Measurements from ENCODE around the gene MS4A4A.
"Not testable (repeated sequence)": the region's sequence is repeated elsewhere in the genome, so short reads cannot be mapped to it uniquely, and the experiment has no call there.

MS4A4A gene

DNA sequence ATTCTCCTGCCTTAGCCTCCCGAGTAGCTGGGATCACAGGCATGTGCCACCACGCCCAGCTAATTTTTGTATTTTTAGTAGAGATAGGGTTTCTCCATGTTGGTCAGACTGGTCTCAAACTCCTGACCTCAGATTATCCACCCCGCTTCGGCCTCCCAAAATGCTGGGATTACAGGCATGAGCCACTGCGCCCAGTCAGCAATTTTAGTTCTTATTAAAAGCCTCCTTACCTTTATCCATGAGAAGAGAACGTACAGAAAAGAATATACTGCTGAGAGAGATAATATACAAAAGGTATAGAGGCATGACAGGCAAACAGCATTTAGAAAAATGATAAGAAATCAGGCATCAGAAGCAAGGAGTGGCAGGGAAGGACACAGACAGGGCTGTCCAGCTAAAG, 21.4 kb downstream of the MS4A4A start:
- not testable (repeated sequence) for DNase-seq (ENCODE audit: low spot score)

DNA sequence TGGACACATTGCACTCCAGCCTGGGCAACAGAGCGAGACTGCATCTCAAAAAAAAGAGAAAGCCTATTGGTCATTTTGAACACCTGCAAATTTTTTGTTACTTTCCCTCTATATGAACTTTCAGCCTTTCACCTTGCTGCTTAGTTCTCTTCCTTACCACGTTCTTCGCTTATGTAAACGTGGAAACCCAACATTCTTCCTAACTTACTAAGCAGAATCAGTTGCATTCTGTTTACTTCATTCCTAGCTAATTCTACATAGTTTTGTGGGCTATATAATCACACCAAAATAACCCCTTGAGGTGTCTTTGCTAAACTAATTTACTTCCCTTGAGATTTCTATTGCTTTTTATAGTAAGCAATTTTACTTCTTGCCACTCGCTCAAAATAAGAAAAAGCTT, 23.2 kb downstream of the MS4A4A start:
- DNase-seq (ENCODE audit: low spot score) = no peak

DNA sequence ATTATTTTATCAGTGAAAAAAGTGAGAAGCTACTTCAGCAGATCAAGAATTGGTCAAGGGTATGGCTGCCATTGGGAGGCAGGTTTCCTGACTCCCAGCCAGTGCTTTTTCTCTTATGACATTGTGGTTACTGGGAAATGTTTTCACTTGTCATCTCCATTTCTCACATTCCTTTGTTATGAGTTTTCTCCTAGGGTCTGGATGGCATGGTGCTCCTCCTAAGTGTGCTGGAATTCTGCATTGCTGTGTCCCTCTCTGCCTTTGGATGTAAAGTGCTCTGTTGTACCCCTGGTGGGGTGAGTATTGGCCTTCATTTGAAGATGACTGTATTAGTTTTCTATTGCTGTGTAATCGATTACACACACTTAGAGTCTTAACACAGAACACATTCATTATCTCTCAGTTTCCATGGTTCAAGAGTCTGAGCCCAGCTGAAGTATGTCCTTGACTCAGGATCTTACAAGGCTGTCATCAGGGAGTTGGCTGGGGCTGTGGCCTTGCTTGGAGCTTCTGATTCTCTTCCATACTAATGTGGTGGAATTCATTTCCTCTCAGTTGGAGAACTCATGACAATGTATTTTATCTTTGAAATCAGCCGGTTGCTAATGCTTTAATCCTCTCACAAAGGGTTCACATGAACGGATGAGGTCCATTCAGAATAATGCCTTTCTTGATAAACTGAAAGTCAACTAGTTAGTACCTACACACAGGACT, 25.6 kb downstream of the MS4A4A start:
- DNase-seq (ENCODE audit: low spot score) = no peak

DNA sequence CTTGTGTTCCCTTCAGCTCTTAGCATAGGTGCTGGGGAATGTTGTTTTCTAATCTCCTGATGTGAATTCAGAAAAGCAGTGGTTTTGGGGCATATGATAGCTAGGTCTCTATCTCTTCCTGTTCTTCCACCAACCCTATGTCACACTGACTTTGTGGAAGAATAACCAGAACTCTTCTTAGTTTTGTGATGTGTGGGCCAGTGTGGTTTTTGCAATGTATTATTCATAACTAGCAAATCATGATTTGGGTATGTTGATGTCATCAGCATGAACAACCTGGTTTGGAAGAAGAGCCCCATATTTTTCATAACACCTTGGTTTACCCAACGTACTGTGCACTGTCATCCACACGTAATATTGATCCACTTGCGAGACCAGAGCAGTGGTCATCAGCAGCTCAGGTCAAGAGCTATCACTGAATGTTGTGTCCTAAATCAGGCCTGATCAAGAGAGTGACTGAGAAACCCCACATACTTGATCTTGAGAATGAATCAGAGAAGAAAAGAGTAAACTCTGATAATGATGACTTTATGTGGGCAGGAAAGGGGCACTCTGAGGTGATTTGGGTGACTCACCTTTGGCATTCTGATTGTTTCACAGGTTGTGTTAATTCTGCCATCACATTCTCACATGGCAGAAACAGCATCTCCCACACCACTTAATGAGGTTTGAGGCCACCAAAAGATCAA, 27.2 kb downstream of the MS4A4A start:
- DNase-seq (ENCODE audit: low spot score) = no peak

DNA sequence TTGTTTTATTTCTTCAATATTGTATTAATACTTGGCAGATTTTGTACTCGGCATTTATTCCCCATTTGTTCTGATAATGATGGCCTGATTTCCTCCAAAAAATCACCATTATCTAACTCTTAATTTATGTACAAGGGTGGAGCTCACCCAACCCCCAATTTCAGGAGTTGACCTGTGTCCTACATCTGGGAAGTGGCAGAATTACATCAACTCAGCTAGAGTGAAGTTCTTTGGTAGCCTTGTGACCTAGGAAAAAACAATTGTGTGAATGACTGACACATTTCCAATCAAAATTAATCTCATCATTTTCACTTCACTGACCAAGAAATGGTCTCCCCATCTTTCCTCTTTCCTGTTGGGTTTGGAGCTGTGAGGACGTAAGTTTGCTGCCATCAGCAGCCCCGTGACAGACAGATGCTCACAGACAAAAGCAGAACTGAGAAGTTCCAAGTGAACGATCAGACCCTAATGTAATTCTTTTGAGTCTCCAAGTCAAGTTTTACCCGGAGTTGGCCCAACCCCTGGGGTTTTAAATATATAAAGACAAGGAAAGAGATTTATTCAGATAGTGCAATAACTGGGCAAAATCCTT, 30.0 kb downstream of the MS4A4A start:
- no peak for DNase-seq (ENCODE audit: low spot score)

DNA sequence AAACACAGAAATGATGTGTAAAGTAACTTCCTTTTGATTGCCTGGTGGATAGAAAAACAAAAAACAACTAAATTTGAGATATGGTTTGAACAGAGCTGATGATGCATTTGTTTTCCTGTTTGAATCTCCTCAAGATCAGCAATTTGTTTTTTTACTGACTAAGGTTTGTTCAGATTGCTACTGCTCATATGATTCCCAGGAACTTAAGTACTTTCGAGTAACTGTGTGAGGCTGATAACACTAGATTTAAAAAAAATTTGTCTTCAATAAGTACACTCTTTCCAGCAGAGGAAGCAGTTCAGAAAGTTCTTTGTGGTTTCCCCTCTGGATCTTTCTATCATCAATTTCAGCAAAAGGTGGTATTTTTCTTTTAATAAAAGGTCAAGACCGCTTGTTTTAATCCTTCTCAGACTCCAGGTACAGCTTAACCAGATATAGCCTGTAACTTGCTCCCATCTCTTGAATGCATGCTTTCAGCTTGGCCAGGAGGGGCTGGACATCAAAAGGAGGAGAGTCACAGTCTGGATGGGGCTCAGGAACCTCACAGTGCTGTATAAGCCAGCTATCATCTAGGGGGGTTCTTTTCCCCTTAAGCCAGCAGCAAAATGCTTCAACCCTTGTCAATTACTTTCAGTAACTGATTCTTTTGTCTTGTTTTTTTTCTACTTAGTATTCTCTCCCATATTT, 34.3 kb downstream of the MS4A4A start:
- DNase-seq (ENCODE audit: low spot score) = no peak

DNA sequence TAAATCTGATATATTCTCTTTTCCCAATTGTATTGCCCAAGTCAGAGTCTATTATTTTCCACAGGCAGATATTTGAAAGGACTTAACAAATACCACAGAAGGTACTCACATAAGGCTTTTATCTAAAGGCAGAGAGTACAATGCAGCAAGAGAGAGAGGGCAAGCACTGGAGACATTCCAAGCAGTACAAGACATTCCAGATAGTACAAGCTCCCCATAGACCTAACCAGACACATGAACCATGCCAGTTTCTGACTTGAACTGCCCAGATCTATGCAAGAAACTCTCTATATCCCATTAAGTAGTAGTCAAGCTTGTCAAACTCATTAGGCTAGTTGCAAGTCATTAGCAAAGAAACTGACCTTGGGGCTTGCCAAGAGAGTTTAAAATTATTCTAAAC, 35.4 kb downstream of the MS4A4A start:
- no peak for DNase-seq (ENCODE audit: low spot score)

DNA sequence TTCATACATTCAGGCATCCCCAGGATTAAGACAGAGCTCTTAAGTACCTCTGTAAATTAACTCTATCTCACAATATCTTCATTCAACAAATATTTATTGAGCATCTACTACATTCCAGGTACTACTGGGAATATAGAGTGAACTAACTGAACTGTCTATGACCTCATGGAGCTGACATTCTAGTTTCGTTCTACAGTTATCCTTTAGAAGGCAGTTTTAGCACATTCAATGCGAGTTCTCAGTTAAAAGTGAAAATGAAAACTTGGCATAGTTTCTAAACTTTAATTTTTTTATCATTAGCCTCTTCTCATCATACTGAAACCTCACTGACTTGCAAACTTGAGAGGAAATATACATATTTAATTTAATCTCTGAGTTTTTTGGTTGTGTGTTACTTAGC, 35.9 kb downstream of the MS4A4A start:
- DNase-seq (ENCODE audit: low spot score) = no peak

DNA sequence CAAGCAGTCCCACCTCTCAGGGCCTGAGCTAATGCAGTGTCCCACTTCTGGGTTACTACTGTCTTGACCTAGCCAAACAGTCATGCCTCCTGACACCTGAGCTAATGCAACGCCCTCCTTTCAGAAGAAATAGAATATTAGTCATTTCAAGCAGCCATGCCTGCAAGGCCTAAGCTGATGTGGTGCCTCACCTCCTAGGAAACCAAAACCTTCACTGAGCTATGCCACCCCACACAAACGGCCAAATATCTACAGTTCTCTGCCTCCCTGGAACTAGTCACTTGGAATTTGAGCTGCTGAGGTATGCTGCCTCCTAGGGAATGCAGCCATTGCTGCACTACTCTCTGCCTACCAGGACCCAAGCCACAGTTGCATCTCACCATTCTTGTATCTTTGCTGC, 38.3 kb downstream of the MS4A4A start:
- DNase-seq (ENCODE audit: low spot score) = no peak

DNA sequence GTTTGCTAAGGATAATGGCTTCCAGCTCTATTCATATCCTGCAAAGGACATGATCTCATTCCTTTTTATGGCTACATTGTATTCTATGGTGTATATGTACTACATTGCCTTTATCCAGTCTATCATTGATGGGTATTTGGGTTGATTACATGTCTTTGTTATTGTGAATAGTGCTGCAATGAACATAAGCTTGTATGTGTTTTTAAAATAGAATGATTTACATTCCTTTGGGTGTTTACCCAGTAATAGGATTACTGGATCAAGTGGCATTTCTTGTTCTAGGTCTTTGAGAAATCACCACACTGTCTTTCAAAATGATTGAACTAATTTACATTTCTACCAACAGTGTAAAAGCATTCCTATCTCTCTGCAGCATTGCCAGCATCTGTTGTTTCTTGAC, 40.6 kb downstream of the MS4A4A start:
- no peak for DNase-seq (ENCODE audit: low spot score)

DNA sequence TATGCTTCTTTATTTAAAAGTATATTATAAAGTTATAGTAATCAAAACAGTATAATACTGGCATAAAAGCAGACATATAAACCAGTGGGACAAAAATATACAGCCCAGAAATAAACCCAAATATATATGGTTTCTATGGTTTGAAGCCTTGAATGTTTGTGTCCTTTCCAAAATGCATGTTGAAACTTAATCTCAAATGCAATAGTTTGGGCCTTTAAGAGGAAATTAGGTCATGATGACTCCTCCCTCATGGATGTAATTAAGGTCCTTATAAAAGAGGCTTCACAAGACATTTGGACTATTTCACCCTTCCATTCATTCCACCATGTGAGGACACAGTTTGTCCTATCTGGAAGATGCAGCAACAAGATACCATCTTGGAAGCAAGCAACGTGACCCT, 46.5 kb downstream of the MS4A4A start, which contains the start of gene MS4A6E:
MS4A6E (plus strand) TSS at position 301 of the 400 bp plus-strand sequence. CDS start 7,641 bp downstream, outside the sequence.
- DNase-seq (ENCODE audit: low spot score) = no peak

DNA sequence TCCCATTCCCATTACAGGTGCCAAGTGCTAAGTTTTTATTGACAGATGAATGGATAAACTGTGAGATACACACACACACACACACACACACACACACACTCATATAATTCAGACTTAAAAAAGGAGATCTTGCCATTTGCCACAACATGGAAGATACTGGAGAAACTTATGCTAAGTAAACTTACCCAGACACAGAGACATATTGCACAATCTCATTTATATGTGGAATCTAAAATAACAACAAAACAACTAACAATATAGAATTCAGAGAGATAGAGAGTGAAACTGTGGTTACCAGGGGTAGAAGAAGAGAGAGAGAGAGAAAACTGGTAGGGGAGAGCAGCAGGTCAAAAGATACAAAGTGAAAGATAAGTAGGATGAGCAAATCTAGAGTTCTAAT, 48.0 kb downstream of the MS4A4A start:
- DNase-seq (ENCODE audit: low spot score) = no peak

DNA sequence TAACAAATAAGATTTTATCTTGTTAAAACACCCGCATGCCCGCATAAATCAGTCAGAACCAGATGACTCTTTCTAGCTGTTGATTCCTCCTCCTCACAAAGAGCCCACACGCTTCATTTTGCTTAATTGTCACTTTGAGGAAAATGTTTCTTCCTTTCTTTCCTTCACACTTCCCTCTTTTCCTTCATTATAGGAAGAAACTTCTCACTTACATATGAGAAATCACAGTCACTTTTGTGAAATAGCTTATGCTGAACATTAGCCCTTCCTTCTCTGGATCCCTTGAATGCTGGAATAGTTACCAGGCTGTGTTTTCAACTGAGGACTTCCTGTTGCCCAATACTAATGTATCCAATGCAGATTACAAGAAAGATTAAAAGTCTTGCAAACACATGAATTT, 52.4 kb downstream of the MS4A4A start:
- no peak for DNase-seq (ENCODE audit: low spot score)

DNA sequence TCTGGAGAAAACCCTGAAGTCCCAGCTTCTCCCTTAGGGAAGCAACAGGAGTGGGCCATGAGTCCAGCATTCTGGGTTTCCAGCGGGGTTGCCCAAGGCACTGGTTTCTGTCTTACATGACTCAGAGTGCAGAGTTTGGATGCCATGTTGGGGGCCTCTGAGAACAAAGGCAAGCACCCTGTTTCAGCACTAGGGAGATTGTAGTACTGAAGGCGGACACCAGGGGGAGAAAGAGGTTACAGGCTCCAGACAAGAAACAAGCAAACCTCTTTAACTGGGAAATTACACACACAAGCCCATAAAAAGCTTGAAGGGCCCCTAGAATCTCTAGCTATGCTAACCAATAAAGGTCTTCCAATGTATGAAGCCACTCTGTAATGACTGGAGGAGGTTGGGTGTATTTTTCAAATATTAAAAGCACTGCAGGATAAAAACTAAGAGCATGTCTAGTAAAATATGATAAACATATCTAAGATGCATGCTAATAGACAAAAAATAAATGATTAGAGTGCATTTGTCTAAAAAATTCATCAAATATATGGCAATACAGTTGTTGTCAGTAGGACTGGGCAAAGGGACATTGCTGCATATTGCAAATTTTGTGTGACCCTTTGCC, 53.6 kb downstream of the MS4A4A start:
- peak; percentile 38 for DNase-seq (ENCODE audit: low spot score)

DNA sequence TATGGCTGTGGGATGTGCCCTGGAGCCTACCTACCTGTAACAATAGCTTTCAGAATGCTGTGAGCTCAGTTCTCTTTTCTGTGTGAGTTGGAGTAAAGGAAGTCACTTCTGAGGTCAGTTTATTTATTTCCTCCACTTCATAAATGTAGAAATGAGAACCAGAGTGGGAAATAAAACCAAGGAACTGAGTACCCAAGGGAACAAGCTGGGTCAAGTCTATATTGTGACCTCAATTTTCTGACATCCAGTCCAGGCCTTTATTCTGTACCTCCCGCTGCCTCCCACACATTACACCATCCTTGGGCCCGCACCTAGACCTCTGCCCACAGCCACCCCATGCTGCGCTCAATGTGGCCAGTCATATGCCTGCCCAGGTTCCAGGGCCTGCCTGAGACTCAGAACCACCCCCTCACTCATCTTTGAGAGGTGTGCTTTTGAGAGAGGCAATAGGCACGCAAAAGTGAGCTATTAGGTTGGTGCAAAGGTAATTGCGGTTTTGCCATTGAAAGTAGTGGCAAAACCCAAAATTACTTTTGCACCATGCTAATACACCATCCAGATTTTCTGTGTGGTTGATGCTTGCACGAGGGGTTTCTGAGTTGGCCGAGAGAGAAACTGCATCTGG, 56.4 kb downstream of the MS4A4A start:
- no peak for DNase-seq (ENCODE audit: low spot score)

DNA sequence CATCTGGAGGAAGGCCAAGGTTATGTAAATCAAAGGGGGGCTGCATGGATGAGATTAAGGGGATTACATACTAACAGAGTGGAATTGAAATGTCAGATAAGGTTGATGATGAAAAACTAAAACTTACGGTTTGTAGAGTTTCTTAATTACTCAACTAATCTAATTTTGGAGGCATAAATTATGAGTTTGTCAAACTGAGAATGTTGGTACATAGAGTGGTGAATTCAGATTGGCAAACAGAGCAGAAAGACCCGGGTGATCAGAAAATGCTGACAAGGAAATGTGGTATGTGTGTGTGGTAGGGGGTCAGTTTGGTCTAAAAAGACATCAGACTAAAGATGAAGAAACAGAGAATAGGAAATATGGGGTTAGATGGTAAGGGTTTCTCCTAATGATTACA, 57.6 kb downstream of the MS4A4A start:
- no peak for DNase-seq (ENCODE audit: low spot score)

DNA sequence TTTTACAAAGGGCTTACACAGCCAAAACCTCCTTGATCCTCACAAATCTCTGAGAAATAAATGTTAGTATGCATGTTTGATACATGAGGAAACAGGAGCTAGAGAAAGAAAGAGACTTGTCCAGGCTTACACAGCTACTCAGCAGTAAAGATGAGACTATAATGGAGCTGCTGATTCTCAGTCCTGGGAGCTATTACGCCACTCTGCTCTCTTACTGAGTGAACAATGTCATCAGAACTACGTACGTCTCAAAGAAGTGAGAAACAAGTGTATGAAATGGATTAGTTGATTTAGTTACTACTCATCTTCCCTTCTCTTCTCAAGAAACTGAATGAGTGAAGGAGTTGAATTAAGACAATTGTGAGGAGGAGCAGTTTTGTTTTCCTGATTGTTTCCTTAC, 58.9 kb downstream of the MS4A4A start:
- no peak for DNase-seq (ENCODE audit: low spot score)

DNA sequence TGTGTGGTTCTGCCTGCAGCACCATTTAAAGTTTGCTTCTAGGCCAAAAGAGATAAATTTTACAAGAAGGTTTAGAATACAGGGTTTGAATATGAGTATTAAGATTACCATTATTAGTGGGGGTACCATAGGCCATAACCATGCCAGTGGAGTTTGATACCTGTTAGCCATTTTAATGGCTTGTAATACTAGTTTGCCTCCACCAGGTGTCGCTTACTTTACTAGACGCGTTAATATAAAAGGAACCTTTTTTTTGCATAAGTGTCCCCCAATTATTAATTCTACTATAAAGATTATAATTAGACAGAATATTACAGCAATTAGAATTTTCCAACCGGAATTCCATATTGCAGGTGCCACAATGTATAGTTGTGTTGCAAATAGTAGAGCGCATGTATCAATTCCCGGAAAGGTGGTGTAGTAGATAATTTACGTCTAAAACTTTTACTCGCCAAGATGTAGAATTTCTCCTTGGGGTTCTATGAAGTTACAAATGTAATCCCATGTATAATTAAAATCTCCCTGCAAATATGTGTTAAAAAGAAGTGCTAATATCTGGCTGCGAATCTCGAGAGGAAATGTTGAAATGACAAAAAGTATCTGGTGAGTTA, 62.7 kb downstream of the MS4A4A start:
- no peak for DNase-seq (ENCODE audit: low spot score)

DNA sequence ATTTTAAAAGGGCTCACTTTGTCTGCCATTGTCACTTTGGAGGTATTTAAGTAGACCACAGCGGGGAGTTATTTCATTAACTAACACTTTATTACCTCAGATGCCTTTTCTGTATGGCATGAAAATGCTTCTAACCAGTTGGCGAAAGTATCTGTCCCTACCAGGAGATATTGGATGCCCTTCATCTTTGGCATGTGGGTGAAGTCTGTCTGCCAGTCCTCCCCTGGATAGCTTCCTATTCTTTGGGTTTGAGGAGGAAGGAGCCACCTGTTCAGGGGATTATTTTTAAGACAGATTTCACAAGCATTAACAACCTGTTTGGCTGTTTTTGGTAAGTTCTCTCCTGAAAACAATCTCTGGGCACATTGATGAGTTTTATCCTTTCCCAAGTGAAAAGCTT, 63.7 kb downstream of the MS4A4A start:
- no peak for DNase-seq (ENCODE audit: low spot score)

DNA sequence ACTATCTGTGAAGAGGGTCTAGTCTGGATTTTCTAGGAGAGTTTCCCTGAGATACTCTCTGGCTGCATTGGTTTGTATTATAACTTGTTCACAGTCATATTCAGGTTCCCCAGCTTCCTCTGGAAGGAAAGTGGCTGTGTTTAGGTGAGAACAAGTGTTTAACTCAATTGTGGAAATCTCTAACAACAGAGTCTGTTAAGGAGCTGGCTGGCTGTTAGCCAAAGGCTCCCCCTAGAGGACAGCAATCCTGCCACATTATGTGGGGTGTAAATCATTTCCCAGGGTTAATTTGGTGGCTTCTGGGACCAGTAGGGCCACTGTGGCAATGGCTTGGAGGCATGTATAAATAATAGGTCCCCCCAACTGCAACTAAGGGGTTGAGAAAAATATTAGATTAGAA, 65.0 kb downstream of the MS4A4A start:
- no peak for DNase-seq (ENCODE audit: low spot score)

Data from SK-N-DZ (cell line).